HepG2 (cell line): ENCODE data around the gene UBQLN1. TPM values are rescaled to one million over a fixed set of nuclear protein-coding genes. Genes with fewer than 3 reads are reported as not detected.
A peak's percentile ranks its signal among the peaks of the same experiment; 100 is the strongest.

Source experiments
- CBFB ChIP-seq: sonication (generic); formaldehyde crosslinking; IDR thresholded peaks from 2 replicates; pipeline ENCODE4 v1.4.0; 2020; ENCODE audit warnings: missing genetic modification reagents
- CHD2 ChIP-seq: IDR thresholded peaks from 2 replicates; pipeline ENCODE4 v1.6.1; 2011; ENCODE audit warnings: low read depth, low read length, improper control_type of control experiment
- ETV6 ChIP-seq: sonication (generic); formaldehyde crosslinking; conservative IDR thresholded peaks from 2 replicates; pipeline ENCODE4 v1.4.0; 2020; ENCODE audit warnings: missing genetic modification reagents
- HDAC6 ChIP-seq: fragments of 200-600 bp; sonication (generic); IDR thresholded peaks from 2 replicates; pipeline ENCODE4 v1.7.0; 2017; ENCODE audit warnings: mild to moderate bottlenecking, antibody characterized with exemption, low read length, low read depth
- IKZF1 ChIP-seq: fragments of 450-650 bp; IDR thresholded peaks from 2 replicates; pipeline ENCODE4 v1.7.1; 2016
- JUND ChIP-seq: sonication (generic); formaldehyde crosslinking; IDR thresholded peaks from 2 replicates; pipeline ENCODE4 v1.8.0; 2022; ENCODE audit warnings: mild to moderate bottlenecking, missing genetic modification reagents
- KDM4B ChIP-seq: sonication (generic); formaldehyde crosslinking; IDR thresholded peaks from 2 replicates; pipeline ENCODE4 v1.4.0; 2020; ENCODE audit warnings: missing genetic modification reagents
- KLF11 ChIP-seq: IDR thresholded peaks from 2 replicates; pipeline ENCODE4 v1.6.1; 2016; ENCODE audit warnings: missing compliant biosample characterization
- MYNN ChIP-seq: sonication (generic); formaldehyde crosslinking; IDR thresholded peaks from 2 replicates; pipeline ENCODE4 v1.4.0; 2020; ENCODE audit warnings: mild to moderate bottlenecking, low read depth, missing genetic modification reagents
- NFYB ChIP-seq: sonication (generic); formaldehyde crosslinking; IDR thresholded peaks from 2 replicates; pipeline ENCODE4 v1.4.0; 2020; ENCODE audit warnings: missing genetic modification reagents
- NKX3-1 ChIP-seq: sonication (generic); formaldehyde crosslinking; IDR thresholded peaks from 2 replicates; pipeline ENCODE4 v1.5.0; 2020; ENCODE audit warnings: missing genetic modification reagents
- PAWR ChIP-seq: sonication (generic); formaldehyde crosslinking; IDR thresholded peaks from 2 replicates; pipeline ENCODE4 v1.4.0; 2020; ENCODE audit warnings: missing genetic modification reagents, mild to moderate bottlenecking, borderline replicate concordance
- PLRG1 ChIP-seq: fragments of 450-650 bp; conservative IDR thresholded peaks from 2 replicates; pipeline ENCODE4 v1.6.1; 2016
- SATB2 ChIP-seq: sonication (generic); formaldehyde crosslinking; IDR thresholded peaks from 2 replicates; pipeline ENCODE4 v1.5.0; 2020; ENCODE audit warnings: missing genetic modification reagents
- SMAD1 ChIP-seq: sonication (generic); formaldehyde crosslinking; IDR thresholded peaks from 2 replicates; pipeline ENCODE4 v1.4.0; 2020; ENCODE audit warnings: missing genetic modification reagents, low read depth, mild to moderate bottlenecking, borderline replicate concordance
- SNRNP70 ChIP-seq: fragments of 200-400 bp; formaldehyde crosslinking; IDR thresholded peaks from 2 replicates; pipeline ENCODE4 v1.6.1; 2017; ENCODE audit warnings: mild to moderate bottlenecking, low read depth, low read length, moderate library complexity
- SP4 ChIP-seq: sonication (generic); formaldehyde crosslinking; IDR thresholded peaks from 2 replicates; pipeline ENCODE4 v1.8.1; 2023; ENCODE audit warnings: mild to moderate bottlenecking, missing genetic modification reagents
- ZBTB1 ChIP-seq: sonication (generic); formaldehyde crosslinking; IDR thresholded peaks from 2 replicates; pipeline ENCODE4 v1.4.0; 2020; ENCODE audit warnings: missing genetic modification reagents, borderline replicate concordance
- ZBTB3 ChIP-seq: sonication (generic); formaldehyde crosslinking; IDR thresholded peaks from 2 replicates; pipeline ENCODE4 v1.4.0; 2020; ENCODE audit warnings: low read depth, mild to moderate bottlenecking, moderate library complexity, missing genetic modification reagents, borderline replicate concordance
- ZBTB8A ChIP-seq: sonication (generic); formaldehyde crosslinking; IDR thresholded peaks from 2 replicates; pipeline ENCODE4 v1.4.0; 2020; ENCODE audit warnings: mild to moderate bottlenecking, low read depth, missing genetic modification reagents, borderline replicate concordance
- ZNF224 ChIP-seq: sonication (generic); formaldehyde crosslinking; IDR thresholded peaks from 2 replicates; pipeline ENCODE4 v1.5.0; 2020; ENCODE audit warnings: mild to moderate bottlenecking, missing genetic modification reagents
- ZNF225 ChIP-seq: sonication (generic); formaldehyde crosslinking; IDR thresholded peaks from 2 replicates; pipeline ENCODE4 v1.4.0; 2020; ENCODE audit warnings: mild to moderate bottlenecking, missing genetic modification reagents
- ZNF260 ChIP-seq: sonication (generic); formaldehyde crosslinking; IDR thresholded peaks from 2 replicates; pipeline ENCODE4 v1.4.0; 2020; ENCODE audit warnings: missing genetic modification reagents, low read depth, mild to moderate bottlenecking, borderline replicate concordance
- ZNF329 ChIP-seq: sonication (generic); formaldehyde crosslinking; IDR thresholded peaks from 2 replicates; pipeline ENCODE4 v1.9.0; 2021; ENCODE audit warnings: low read depth, mild to moderate bottlenecking, missing genetic modification reagents
- ZNF367 ChIP-seq: sonication (generic); formaldehyde crosslinking; IDR thresholded peaks from 2 replicates; pipeline ENCODE4 v1.4.0; 2020; ENCODE audit warnings: missing genetic modification reagents, borderline replicate concordance
- ZNF432 ChIP-seq: sonication (generic); formaldehyde crosslinking; IDR thresholded peaks from 2 replicates; pipeline ENCODE4 v1.5.0; 2020; ENCODE audit warnings: missing genetic modification reagents, mild to moderate bottlenecking, borderline replicate concordance
- ZNF564 ChIP-seq: sonication (generic); formaldehyde crosslinking; IDR thresholded peaks from 2 replicates; pipeline ENCODE4 v1.8.1; 2023; ENCODE audit warnings: mild to moderate bottlenecking, missing genetic modification reagents
- ZNF607 ChIP-seq: sonication (generic); formaldehyde crosslinking; IDR thresholded peaks from 2 replicates; pipeline ENCODE4 v1.5.1; 2020; ENCODE audit warnings: missing genetic modification reagents, mild to moderate bottlenecking, borderline replicate concordance
- ZNF616 ChIP-seq: sonication (generic); formaldehyde crosslinking; IDR thresholded peaks from 2 replicates; pipeline ENCODE4 v1.5.0; 2020; ENCODE audit warnings: low read depth, mild to moderate bottlenecking, missing genetic modification reagents
- ZNF720 ChIP-seq: sonication (generic); formaldehyde crosslinking; IDR thresholded peaks from 2 replicates; pipeline ENCODE4 v1.4.0; 2020; ENCODE audit warnings: missing genetic modification reagents
- ZNF772 ChIP-seq: sonication (generic); formaldehyde crosslinking; IDR thresholded peaks from 2 replicates; pipeline ENCODE4 v1.5.0; 2020; ENCODE audit warnings: mild to moderate bottlenecking, missing genetic modification reagents
- ZNF790 ChIP-seq: sonication (generic); formaldehyde crosslinking; IDR thresholded peaks from 2 replicates; pipeline ENCODE4 v1.8.0; 2022; ENCODE audit warnings: missing genetic modification reagents, mild to moderate bottlenecking, borderline replicate concordance
- polyA plus RNA-seq, 8 experiments: library from polyadenylated mRNA; depleted of rRNA in 3 of 8; stranded (reverse) in 7 of 8; unstranded in 1 of 8; fragments of >200 nt; fragmentation: Illumina TruSeq in 4 of 8; extraction: Trizol in 4 of 8; gene quantifications; 2 replicates each; pipeline versions ENCODE4 v1.2.1 to v1.2.3, GENCODE V29; 2011 to 2016; ENCODE audit warnings: low read depth in 4 of 8, missing spikeins in 1 of 8, mixed read lengths in 1 of 8; ENCODE audit not compliant: insufficient read depth in 1 of 8
- total RNA-seq, 5 experiments: library from RNA; depleted of rRNA; stranded (reverse); fragments of >200 nt; fragmentation: Illumina TruSeq; extraction: Trizol; gene quantifications; 2 replicates each; pipeline ENCODE4 v1.2.3, GENCODE V29; 2016; ENCODE audit warnings: low read depth in 1 of 5

UBQLN1 gene
- total and polyA plus RNA-seq, 2 of the 13 experiments (the other 11 are each of a cell fraction or from before 2014, with no cell fraction given): 78.1 to 83.8 TPM

- TF ChIP-seq PAWR (CRISPR knock-in tag) (no peak), NFYB (CRISPR knock-in tag) (no peak; the same call in 1 of the 2 replicates), IKZF1 (no peak), ZNF367 (CRISPR knock-in tag) (no peak), SATB2 (CRISPR knock-in tag) (no peak; the same call in 1 of the 2 replicates), JUND (CRISPR knock-in tag) (no peak; the same call in 1 of the 2 replicates), ETV6 (peak; percentile 84), ZNF616 (CRISPR knock-in tag) (0 out of 2 replicates have a peak, but pooled peaks have one; percentile 32), CHD2 (no peak), NKX3-1 (CRISPR knock-in tag) (peak; percentile 83; the same call in 1 of the 2 replicates), ZNF790 (CRISPR knock-in tag) (no peak), ZNF225 (CRISPR knock-in tag) (peak; percentile 62), ZBTB1 (CRISPR knock-in tag) (no peak), MYNN (no peak), ZNF224 (CRISPR knock-in tag) (no peak), ZNF772 (CRISPR knock-in tag) (peak; percentile 83), SNRNP70 (no peak), SMAD1 (0 out of 2 replicates have a peak, but pooled peaks have one; percentile 90), SP4 (CRISPR knock-in tag) (no peak; the same call in none of the 2 replicates), HDAC6 (no peak), ZNF329 (CRISPR knock-in tag) (0 out of 2 replicates have a peak, but pooled peaks have one; percentile 22), KDM4B (0 out of 2 replicates have a peak, but pooled peaks have one; percentile 27), ZBTB3 (peak; percentile 82), ZNF432 (CRISPR knock-in tag) (no peak), CBFB (CRISPR knock-in tag) (no peak; the same call in none of the 2 replicates), PLRG1 (no peak), ZNF607 (CRISPR knock-in tag) (peak; percentile 91), ZNF260 (CRISPR knock-in tag) (no peak), ZBTB8A (CRISPR knock-in tag) (0 out of 2 replicates have a peak, but pooled peaks have one; percentile 62), ZNF564 (CRISPR knock-in tag) (peak; percentile 67), ZNF720 (no peak), KLF11 (peak; percentile 59; the same call in 1 of the 2 replicates)
These were observed at the start of gene UBQLN1 (continued) for GRCh38 chr9:83707768-83708514.
